Measurements from ENCODE around the gene TOR1B. TPM values are rescaled to one million over a fixed set of nuclear protein-coding genes. Genes with fewer than 3 reads are reported as not detected.

The TOR1B gene
- polyA plus RNA-seq, 1 of the 3 experiments (the other 2 are of a cell fraction), result 37.4 TPM

DNA sequence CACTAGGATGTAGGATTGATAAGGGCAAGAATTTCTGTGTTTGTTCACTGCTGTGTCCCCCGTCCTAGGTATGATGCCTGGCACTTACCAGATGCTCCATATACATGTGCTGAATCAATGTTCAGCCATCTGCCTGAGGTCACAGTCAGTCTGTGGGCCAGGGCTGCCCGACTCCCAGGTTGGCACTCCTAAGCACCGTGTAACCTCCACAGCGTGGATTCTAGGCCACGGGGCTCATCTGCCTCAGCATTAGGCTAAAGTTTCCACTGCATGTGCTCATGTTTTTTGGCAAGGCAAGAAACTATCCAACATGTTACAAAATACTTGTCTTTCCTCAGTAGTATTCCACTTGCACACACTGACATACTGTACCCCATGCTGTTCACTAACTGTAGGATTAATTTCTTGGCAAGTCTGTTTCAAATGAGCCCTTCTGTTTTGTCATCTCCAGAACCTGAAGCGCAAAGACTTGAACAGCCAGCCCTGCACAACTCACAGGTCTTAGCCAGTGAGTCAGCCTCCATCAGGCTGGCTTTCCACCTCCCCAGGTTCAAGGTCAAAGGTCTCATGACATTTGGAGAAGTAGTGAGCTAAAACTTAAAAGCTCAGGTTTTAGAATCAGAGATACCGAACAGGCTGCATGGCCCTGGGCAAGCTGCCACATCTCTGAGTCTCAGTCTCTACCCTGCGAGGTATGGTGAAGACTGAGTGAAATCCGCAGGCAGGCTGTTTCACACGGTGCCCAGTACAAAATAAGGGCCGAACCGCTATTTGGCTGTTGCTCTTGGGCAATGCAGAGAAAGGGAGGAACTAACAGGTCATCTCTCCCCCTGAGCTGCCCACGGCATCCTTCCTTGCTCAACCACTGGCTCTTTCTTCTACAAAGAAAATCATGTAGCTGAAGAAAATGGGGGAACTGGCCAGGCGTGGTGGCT lies 13.8 kb downstream of the TOR1B start:
- Histone ChIP-seq H3K27me3 (ENCODE audit: insufficient read depth) (no peaks in the 10 kb centered on the region), H3K27ac (ENCODE audit: low read depth in 2 of 2, low read length in 1 of 2) (no peak overlapping the region), H3K4me3 (ENCODE audit: low read depth in 2 of 2, low read length in 1 of 2) (no peak overlapping the region), H3K79me2 (ENCODE audit: insufficient read depth) (peaks cover 14% of the 10 kb centered on the region), H3F3A (replicated peaks; ENCODE audit: insufficient read depth) (peaks cover 12% of the 10 kb centered on the region), H3K36me3 (replicated peaks in 1 of 2; ENCODE audit: control insufficient read depth in 1 of 2, insufficient read depth in 2 of 2, low read length in 1 of 2) (peaks cover 46 to 55% of the 10 kb centered on the region in 2 experiments), H2AFZ (ENCODE audit: low read depth) (no peak overlapping the region), H3K4me2 (no peak overlapping the region), H3K9ac (no peak overlapping the region), H3K4me1 (ENCODE audit: control insufficient read depth in 1 of 2, insufficient read depth in 2 of 2, low read depth in 1 of 2, low read length in 1 of 2) (no peaks in the 10 kb centered on the region; a peak in 1 of 4 replicates), H3K9me3 (no peaks in the 10 kb centered on the region), H3K9me2 (no peaks in the 10 kb centered on the region), H4K20me1 (ENCODE audit: insufficient read depth) (no peaks in the 10 kb centered on the region)
- TF ChIP-seq EZH2phosphoT487 (IDR thresholded peaks at IDR 0.05; ENCODE audit: borderline replicate concordance, low read depth) (no peak), NRF1 (IDR thresholded peaks at IDR 0.05; ENCODE audit: low read depth, low read length) (no peak), RXRA (IDR thresholded peaks at IDR 0.05; ENCODE audit: borderline replicate concordance, low read depth) (no peak), RAD21 (IDR thresholded peaks at IDR 0.05; ENCODE audit: low read length) (no peak), GABPA (IDR thresholded peaks at IDR 0.05; ENCODE audit: low read depth) (no peak), POLR2AphosphoS5 (IDR thresholded peaks at IDR 0.05; ENCODE audit: low read depth, low read length) (no peak), JUND (IDR thresholded peaks at IDR 0.05) (no peak), SMC3 (IDR thresholded peaks at IDR 0.05; ENCODE audit: low read depth, low read length) (no peak), RCOR1 (IDR thresholded peaks at IDR 0.05; ENCODE audit: low read length) (no peak), SIN3A (IDR thresholded peaks at IDR 0.05; ENCODE audit: borderline replicate concordance, low read depth, low read length) (no peak), RFX5 (IDR thresholded peaks at IDR 0.05; ENCODE audit: low read length) (no peak), MXI1 (IDR thresholded peaks at IDR 0.05; ENCODE audit: low read depth, low read length) (no peak), EP300 (IDR thresholded peaks at IDR 0.05; ENCODE audit: borderline replicate concordance in 1 of 2, low read depth in 1 of 2, low read length in 1 of 2) (no peak), FOSL2 (IDR thresholded peaks at IDR 0.05; ENCODE audit: borderline replicate concordance, low read depth) (no peak), FOXJ3 (CRISPR knock-in tag; IDR thresholded peaks at IDR 0.05) (no peak)
- TF ChIP-seq, protein P1, sequence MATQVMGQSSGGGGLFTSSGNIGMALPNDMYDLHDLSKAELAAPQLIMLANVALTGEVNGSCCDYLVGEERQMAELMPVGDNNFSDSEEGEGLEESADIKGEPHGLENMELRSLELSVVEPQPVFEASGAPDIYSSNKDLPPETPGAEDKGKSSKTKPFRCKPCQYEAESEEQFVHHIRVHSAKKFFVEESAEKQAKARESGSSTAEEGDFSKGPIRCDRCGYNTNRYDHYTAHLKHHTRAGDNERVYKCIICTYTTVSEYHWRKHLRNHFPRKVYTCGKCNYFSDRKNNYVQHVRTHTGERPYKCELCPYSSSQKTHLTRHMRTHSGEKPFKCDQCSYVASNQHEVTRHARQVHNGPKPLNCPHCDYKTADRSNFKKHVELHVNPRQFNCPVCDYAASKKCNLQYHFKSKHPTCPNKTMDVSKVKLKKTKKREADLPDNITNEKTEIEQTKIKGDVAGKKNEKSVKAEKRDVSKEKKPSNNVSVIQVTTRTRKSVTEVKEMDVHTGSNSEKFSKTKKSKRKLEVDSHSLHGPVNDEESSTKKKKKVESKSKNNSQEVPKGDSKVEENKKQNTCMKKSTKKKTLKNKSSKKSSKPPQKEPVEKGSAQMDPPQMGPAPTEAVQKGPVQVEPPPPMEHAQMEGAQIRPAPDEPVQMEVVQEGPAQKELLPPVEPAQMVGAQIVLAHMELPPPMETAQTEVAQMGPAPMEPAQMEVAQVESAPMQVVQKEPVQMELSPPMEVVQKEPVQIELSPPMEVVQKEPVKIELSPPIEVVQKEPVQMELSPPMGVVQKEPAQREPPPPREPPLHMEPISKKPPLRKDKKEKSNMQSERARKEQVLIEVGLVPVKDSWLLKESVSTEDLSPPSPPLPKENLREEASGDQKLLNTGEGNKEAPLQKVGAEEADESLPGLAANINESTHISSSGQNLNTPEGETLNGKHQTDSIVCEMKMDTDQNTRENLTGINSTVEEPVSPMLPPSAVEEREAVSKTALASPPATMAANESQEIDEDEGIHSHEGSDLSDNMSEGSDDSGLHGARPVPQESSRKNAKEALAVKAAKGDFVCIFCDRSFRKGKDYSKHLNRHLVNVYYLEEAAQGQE (IDR thresholded peaks at IDR 0.05; ENCODE audit: low read depth, low read length), result no peak
- ChIA-PET POLR2A (interaction anchor here (1.4 kb wide), 1 partner anchor 13 kb away, joined by 4 read pairs; no protein-coding TSS in a partner anchor), CTCF (interaction anchor here (0.8 kb wide), 1 partner anchor 708 kb away, joined by 3 read pairs; no protein-coding TSS in a partner anchor)
- 96% methylated on average over 14 of the region's 14 CpGs for WGBS (ENCODE audit: low lambda C conversion rate)
- DNase-seq, result no peak
